Measurements from ENCODE around the gene KRT25.

- no peak for TF ChIP-seq CTCF (IDR thresholded peaks at IDR 0.05; ENCODE audit: poor library complexity)
- TF ChIP-seq EZH2 (IDR thresholded peaks at IDR 0.05; ENCODE audit: borderline replicate concordance), result no peak
- TF ChIP-seq EZH2phosphoT487 (IDR thresholded peaks at IDR 0.05; ENCODE audit: low read depth, severe bottlenecking, unreplicated experiment), result no peak
Observed at GRCh38 chr17:40724656-40725055, 30.5 kb downstream of the KRT25 start.
